HepG2 (cell line): ENCODE results near the gene CFAP99. TPM values are rescaled to one million over a fixed set of nuclear protein-coding genes. Genes with fewer than 3 reads are reported as not detected.

Experiments
- ATAC-seq: fragments of 200-7000 bp; cut with Tn5 transposase; 3 replicates; pipeline ENCODE4 v1.9.1; 2020; ENCODE audit warnings: mild to moderate bottlenecking, moderate library complexity
- Bru-seq: library from RNA; stranded (reverse); fragments of 400-500 nt; gene quantifications from one replicate; lab custom pipeline; 2021; lab: Mats Ljungman, UMichigan
- BruChase-seq, 2 experiments: library from RNA; stranded (reverse); fragments of 400-500 nt; gene quantifications; one replicate each; lab custom pipeline; 2021; lab: Mats Ljungman, UMichigan
- BruUV-seq: library from RNA; stranded (reverse); fragments of 400-500 nt; replicated peaks from 2 replicates; lab custom pipeline; 2021; lab: Mats Ljungman, UMichigan
- CTCF ChIA-PET: fragments of 300-600 bp; formaldehyde crosslinking; extraction: SDS; loops from one replicate; lab custom pipeline; 2021; ENCODE audit warnings: low total read pairs, inconsistent platforms, low intra/inter-chr PET ratio; lab: Yijun Ruan, JAX
- POLR2A ChIA-PET: fragments of 350-600 bp; sonication (Branson Sonifier 250); formaldehyde crosslinking; loops from one replicate; lab custom pipeline; 2020; ENCODE audit warnings: antibody characterized with exemption, inconsistent platforms; lab: Yijun Ruan, JAX
- DNase-seq: peaks from one replicate; pipeline ENCODE4 v3.0.0-alpha.2; 2015; ENCODE audit warnings: low spot score
- FAIRE-seq: peaks from 3 replicates; lab custom pipeline; 2011; peaks lifted over from hg19 to GRCh38; lab: Jason Lieb, UNC
- H2AFZ ChIP-seq: one replicate; pipeline ENCODE4 v1.6.1; 2011; ENCODE audit warnings: low read length, inconsistent platforms
- H3K27ac ChIP-seq: fragments of 300-600 bp; 3 replicates; pipeline ENCODE4 v1.8.0; 2011; ENCODE audit warnings: mixed run types, mild to moderate bottlenecking, mixed read lengths, low read length, inconsistent platforms; ENCODE audit not compliant: insufficient read depth; ENCODE audit errors: extremely low read length
- H3K27me3 ChIP-seq, 2 experiments: fragments of 200-600 bp in 1 of 2; 2 replicates in 1 of 2; 3 replicates in 1 of 2; pipeline versions ENCODE4 v1.6.0 to v1.8.0; 2011; ENCODE audit warnings: low read length in 2 of 2, mild to moderate bottlenecking in 2 of 2, moderate library complexity in 2 of 2, inconsistent platforms in 1 of 2; ENCODE audit not compliant: insufficient read depth in 2 of 2, control insufficient read depth in 1 of 2
- H3K36me3 ChIP-seq, 2 experiments: fragments of 200-600 bp in 1 of 2; replicated peaks in 1 of 2; 2 replicates in 1 of 2; 3 replicates in 1 of 2; pipeline versions ENCODE4 v1.5.1 to v1.8.0; 2011; ENCODE audit warnings: low read length in 2 of 2, inconsistent platforms in 1 of 2; ENCODE audit not compliant: insufficient read depth in 2 of 2, control insufficient read depth in 1 of 2
- H3K4me1 ChIP-seq: 2 replicates; pipeline ENCODE4 v1.5.1; 2012; ENCODE audit warnings: low read length, inconsistent platforms; ENCODE audit not compliant: insufficient read depth
- H3K4me2 ChIP-seq: 2 replicates; pipeline ENCODE4 v1.6.0; 2011; ENCODE audit warnings: low read depth, low read length, inconsistent platforms
- H3K4me3 ChIP-seq, 3 experiments: fragments of 200-600 bp in 1 of 3; sonication (generic), shearing (Covaris generic) in 1 of 3; replicated peaks in 1 of 3; 2 replicates each; pipeline ENCODE4 v1.5.1; 2011 to 2016; ENCODE audit warnings: low read length in 3 of 3, inconsistent platforms in 2 of 3, low read depth in 2 of 3, mild to moderate bottlenecking in 2 of 3, control low read depth in 1 of 3, mixed read lengths in 1 of 3; ENCODE audit not compliant: insufficient read depth in 1 of 3
- H3K79me2 ChIP-seq: one replicate; pipeline ENCODE4 v1.6.1; 2011; ENCODE audit warnings: low read length, inconsistent platforms; ENCODE audit not compliant: insufficient read depth
- H3K9ac ChIP-seq: 2 replicates; pipeline ENCODE4 v1.6.0; 2011; ENCODE audit warnings: mild to moderate bottlenecking, low read depth, low read length, inconsistent platforms; ENCODE audit not compliant: insufficient read depth
- H3K9me3 ChIP-seq: 2 replicates; pipeline ENCODE4 v1.5.1; 2012; ENCODE audit warnings: mild to moderate bottlenecking, low read length
- H4K20me1 ChIP-seq: 2 replicates; pipeline ENCODE4 v1.6.0; 2011; ENCODE audit warnings: inconsistent platforms, mild to moderate bottlenecking, low read length, moderate library complexity; ENCODE audit not compliant: insufficient read depth
- BRD4 ChIP-seq: sonication (generic); formaldehyde crosslinking; IDR thresholded peaks from 2 replicates; pipeline ENCODE4 v1.4.0; 2020; ENCODE audit warnings: missing genetic modification reagents
- KDM1A ChIP-seq: IDR thresholded peaks from 2 replicates; pipeline ENCODE4 v1.6.1; 2016; ENCODE audit warnings: missing compliant biosample characterization
- KLF6 ChIP-seq: IDR thresholded peaks from 2 replicates; pipeline ENCODE4 v1.8.0; 2016; ENCODE audit warnings: missing biosample characterization, missing genetic modification reagents
- MAZ ChIP-seq, 2 experiments: sonication (generic) in 1 of 2; formaldehyde crosslinking in 1 of 2; IDR thresholded peaks; 2 replicates each; pipeline versions ENCODE4 v1.5.0 to v1.6.1; 2012 to 2020; ENCODE audit warnings: low read depth in 2 of 2, mild to moderate bottlenecking in 2 of 2, borderline replicate concordance in 1 of 2, improper control_type of control experiment in 1 of 2, low read length in 1 of 2, missing genetic modification reagents in 1 of 2, moderate library complexity in 1 of 2
- ONECUT2 ChIP-seq: sonication (generic); formaldehyde crosslinking; IDR thresholded peaks from 2 replicates; pipeline ENCODE4 v1.4.0; 2020; ENCODE audit warnings: missing genetic modification reagents
- SNAPC5 ChIP-seq: sonication (generic); formaldehyde crosslinking; IDR thresholded peaks from 2 replicates; pipeline ENCODE4 v1.8.1; 2023; ENCODE audit warnings: mild to moderate bottlenecking, missing genetic modification reagents, borderline replicate concordance
- TAF15 ChIP-seq: fragments of 200-400 bp; formaldehyde crosslinking; IDR thresholded peaks from one replicate; pipeline ENCODE4 v1.6.1; 2018; ENCODE audit warnings: mild to moderate bottlenecking, low read depth, low read length; ENCODE audit not compliant: poor library complexity, severe bottlenecking
- TMF1 ChIP-seq: sonication (generic); formaldehyde crosslinking; IDR thresholded peaks from 2 replicates; pipeline ENCODE4 v1.8.1; 2022; ENCODE audit warnings: low read depth, missing genetic modification reagents
- ZBTB37 ChIP-seq: sonication (generic); formaldehyde crosslinking; IDR thresholded peaks from 2 replicates; pipeline ENCODE4 v1.4.0; 2020; ENCODE audit warnings: mild to moderate bottlenecking, missing genetic modification reagents
- ZFX ChIP-seq: sonication (generic); formaldehyde crosslinking; IDR thresholded peaks from 2 replicates; pipeline ENCODE4 v1.4.0; 2020; ENCODE audit warnings: mild to moderate bottlenecking, low read depth, missing genetic modification reagents, moderate library complexity
- ZMAT5 ChIP-seq: sonication (generic); formaldehyde crosslinking; IDR thresholded peaks from 2 replicates; pipeline ENCODE4 v1.5.0; 2020; ENCODE audit warnings: mild to moderate bottlenecking, low read depth, missing genetic modification reagents, borderline replicate concordance
- ZNF253 ChIP-seq: sonication (generic); formaldehyde crosslinking; IDR thresholded peaks from 2 replicates; pipeline ENCODE4 v1.8.0; 2022; ENCODE audit warnings: mild to moderate bottlenecking, missing genetic modification reagents, borderline replicate concordance
- ZNF414 ChIP-seq: sonication (generic); formaldehyde crosslinking; IDR thresholded peaks from 2 replicates; pipeline ENCODE4 v1.5.0; 2020; ENCODE audit warnings: missing genetic modification reagents
- ZNF7 ChIP-seq: IDR thresholded peaks from 2 replicates; pipeline ENCODE4 v1.6.1; 2016; ENCODE audit warnings: missing biosample characterization, missing genetic modification reagents
- WGBS: methylation state at CpG from one replicate; pipeline ENCODE4 v1.1.6; 2017; ENCODE audit warnings: low lambda C conversion rate; 5-methylcytosine and 5-hydroxymethylcytosine counted together
- in situ Hi-C: cut with HindIII; loops from 2 replicates; pipeline ENCODE4 v1.10.0; 2017; ENCODE audit warnings: low pct_unique_long_range_greater_than_20kb; ENCODE audit not compliant: extremely low pct_ligation_motif_present
- intact Hi-C: fragments of 100-400 bp; cut with micrococcal nuclease; formaldehyde crosslinking; loops from one replicate; pipeline ENCODE4 v1.10.0; 2022; ENCODE audit not compliant: unreplicated experiment
- long read RNA-seq, 2 experiments: library from RNA in 1 of 2; library from polyadenylated mRNA in 1 of 2; stranded (forward) in 1 of 2; unstranded in 1 of 2; transcript quantifications; one replicate each; pipeline ENCODE4 v2.0.0, GENCODE V29; 2019 to 2022
- polyA minus RNA-seq, 3 experiments: library from RNA; depleted of rRNA, polyadenylated mRNA; stranded (reverse); fragments of >200 nt; gene quantifications; 2 replicates each; pipeline ENCODE4 v1.2.3, GENCODE V29; 2011; ENCODE audit warnings: low replicate concordance in 1 of 3
- polyA plus RNA-seq, 8 experiments: library from polyadenylated mRNA; depleted of rRNA in 3 of 8; stranded (reverse) in 7 of 8; unstranded in 1 of 8; fragments of >200 nt; fragmentation: Illumina TruSeq in 4 of 8; extraction: Trizol in 4 of 8; gene quantifications; 2 replicates each; pipeline versions ENCODE4 v1.2.1 to v1.2.3, GENCODE V29; 2011 to 2016; ENCODE audit warnings: low read depth in 4 of 8, missing spikeins in 1 of 8, mixed read lengths in 1 of 8; ENCODE audit not compliant: insufficient read depth in 1 of 8
- total RNA-seq, 5 experiments: library from RNA; depleted of rRNA; stranded (reverse); fragments of >200 nt; fragmentation: Illumina TruSeq; extraction: Trizol; gene quantifications; 2 replicates each; pipeline ENCODE4 v1.2.3, GENCODE V29; 2016; ENCODE audit warnings: low read depth in 1 of 5

Gene CFAP99
- total RNA-seq (2016; rRNA removed; fragmentation: Illumina TruSeq; extraction: Trizol): not detected in 2 replicates
- total RNA-seq (2016; cell fraction: cytosol; rRNA removed; fragmentation: Illumina TruSeq; extraction: Trizol; ENCODE audit: low read depth): not detected in 2 replicates
- not detected in 2 replicates for total RNA-seq (2016; cell fraction: insoluble cytoplasmic fraction; rRNA removed; fragmentation: Illumina TruSeq; extraction: Trizol)
- not detected in 2 replicates for total RNA-seq (2016; cell fraction: membrane; rRNA removed; fragmentation: Illumina TruSeq; extraction: Trizol)
- not detected in 2 replicates for total RNA-seq (2016; cell fraction: nucleus; rRNA removed; fragmentation: Illumina TruSeq; extraction: Trizol)
- 0.07 TPM in 1 of 2 replicates, not detected in the other for polyA plus RNA-seq (2011; rRNA removed)
- 0.07 TPM in 1 of 2 replicates, not detected in the other for polyA plus RNA-seq (2011; cell fraction: cytosol; rRNA removed)
- 0.29 TPM in 1 of 2 replicates, not detected in the other for polyA plus RNA-seq (2011; cell fraction: nucleus; rRNA removed)
- not detected in 2 replicates for polyA plus RNA-seq (2012)
- not detected in 2 replicates for polyA plus RNA-seq (2016; cell fraction: cytosol; fragmentation: Illumina TruSeq; extraction: Trizol; ENCODE audit: low read depth)
- not detected in 2 replicates for polyA plus RNA-seq (2016; cell fraction: insoluble cytoplasmic fraction; fragmentation: Illumina TruSeq; extraction: Trizol; ENCODE audit: low read depth)
- polyA plus RNA-seq (2016; cell fraction: membrane; fragmentation: Illumina TruSeq; extraction: Trizol; ENCODE audit: low read depth): not detected in 2 replicates
- polyA plus RNA-seq (2016; cell fraction: nucleus; fragmentation: Illumina TruSeq; extraction: Trizol; ENCODE audit: insufficient read depth, low read depth): not detected in 2 replicates
- not detected in 2 replicates for polyA minus RNA-seq (2011; rRNA and poly(A)+ RNA removed; ENCODE audit: low replicate concordance)
- not detected in 2 replicates for polyA minus RNA-seq (2011; cell fraction: cytosol; rRNA and poly(A)+ RNA removed)
- polyA minus RNA-seq (2011; cell fraction: nucleus; rRNA and poly(A)+ RNA removed): not detected in 2 replicates
- percentile 3 among the genes with signal in this experiment for Bru-seq, nascent RNA
- BruChase-seq, experiment 1, labeled RNA remaining after a 6-hour chase: not detected
- percentile 1 among the genes with signal in this experiment for BruChase-seq, experiment 2, labeled RNA remaining after a 2-hour chase
- long read RNA-seq, experiment 1: 0 reads
- long read RNA-seq, experiment 2: 0 reads

- no peaks in the 10 kb centered on the region for H3K36me3 ChIP-seq
- ATAC-seq: peak; percentile 86
- peak; percentile 89 for DNase-seq
- peak; percentile 75 for FAIRE-seq
- H3K4me3 ChIP-seq: peak within 1 kb of the TSS; percentile 48 to 73 (median 58)
- WGBS: 5% methylated on average over 28 of the region's 94 CpGs
- ChIA-PET CTCF (no interaction called here), POLR2A (no interaction called here)
- no peaks in the 10 kb centered on the region for H3K79me2 ChIP-seq
- no peaks in the 10 kb centered on the region for H3K9me3 ChIP-seq
- no peak within 1 kb of the TSS for H2AFZ ChIP-seq
- in situ Hi-C loops: no loop called here
- peak within 1 kb of the TSS; percentile 98 for H3K4me2 ChIP-seq
- H3K27me3 ChIP-seq: peaks cover 22 to 82% of the 10 kb centered on the region in 2 experiments
- peaks cover 3% of the 10 kb centered on the region; the same call in 1 of the 2 replicates for H4K20me1 ChIP-seq
- peak within 1 kb of the TSS; percentile 58; the same call in 1 of the 2 replicates for H3K9ac ChIP-seq
- BruUV-seq: no TSS peak
- intact Hi-C loops: no loop called here
- H3K4me1 ChIP-seq: peaks cover 32% of the 10 kb centered on the region
- no peak within 1 kb of the TSS for H3K27ac ChIP-seq
- TF ChIP-seq ZMAT5 (CRISPR knock-in tag): no peak
- no peak for TF ChIP-seq BRD4
- no peak for TF ChIP-seq KDM1A
- no peak for TF ChIP-seq ZBTB37 (CRISPR knock-in tag)
- no peak for TF ChIP-seq MAZ (IDR thresholded peaks at IDR 0.05; ENCODE audit: borderline replicate concordance, low read depth, low read length)
- peak; percentile 27; the same call in 1 of the 2 replicates for TF ChIP-seq MAZ (CRISPR knock-in tag; IDR thresholded peaks at IDR 0.05; ENCODE audit: low read depth)
- TF ChIP-seq ZNF253 (CRISPR knock-in tag): no peak
- TF ChIP-seq TAF15: no peak
- TF ChIP-seq ZNF414 (CRISPR knock-in tag): no peak
- TF ChIP-seq ZFX (CRISPR knock-in tag): peak; percentile 55
- no peak for TF ChIP-seq SNAPC5 (CRISPR knock-in tag)
- TF ChIP-seq ONECUT2 (CRISPR knock-in tag): no peak
- no peak for TF ChIP-seq KLF6 (CRISPR knock-in tag)
- no peak for TF ChIP-seq TMF1 (CRISPR knock-in tag)
- no peak for TF ChIP-seq ZNF7 (CRISPR knock-in tag)
Observed at GRCh38 chr4:2418650-2419571, at the start of gene CFAP99. Gene CFAP99 (plus strand): TSS chr4:2418955.
